G401 (cell line): ENCODE data around the gene DNAH7. TPM values are rescaled to one million over a fixed set of nuclear protein-coding genes. Genes with fewer than 3 reads are reported as not detected.
"Not testable (repeated sequence)": the region's sequence is repeated elsewhere in the genome, so short reads cannot be mapped to it uniquely, and the experiment has no call there.

Experiments
- DNase-seq: peaks from one replicate; pipeline ENCODE4 v3.0.0-alpha.2; 2015; ENCODE audit warnings: low spot score
- in situ Hi-C: cut with HindIII; loops from 2 replicates; pipeline ENCODE4 v1.10.0; 2016; ENCODE audit warnings: low sequenced_read_pairs, mixed read lengths
- total RNA-seq: library from RNA; depleted of rRNA; stranded (reverse); fragments of >200 nt; shearing (Covaris generic); gene quantifications from 2 replicates; pipeline ENCODE4 v1.2.3, GENCODE V29; 2014

Gene DNAH7
- total RNA-seq, 1 experiment from 2014 or later: not detected

- DNase-seq: no peak
- in situ Hi-C loops: no loop called here
Measured at GRCh38 chr2:195998070-195998469, 70.6 kb downstream of the DNAH7 start.

GRCh38 chr2:195995499-195995898, 73.1 kb downstream of the DNAH7 start:
- DNase-seq: no peak
- in situ Hi-C loops: no loop called here

- in situ Hi-C loops: no loop called here
- DNase-seq: no peak
Measured at GRCh38 chr2:195993623-195994022, 75.0 kb downstream of the DNAH7 start.

- DNase-seq: no peak
- in situ Hi-C loops: no loop called here
Measured at GRCh38 chr2:195985741-195986140, 82.9 kb downstream of the DNAH7 start.

- no peak for DNase-seq
- in situ Hi-C loops: no loop called here
Measured at GRCh38 chr2:195984923-195985726, 83.5 kb downstream of the DNAH7 start.

GRCh38 chr2:195967336-195967735, 101.3 kb downstream of the DNAH7 start:
- no peak for DNase-seq

GRCh38 chr2:195961873-195962272, 106.8 kb downstream of the DNAH7 start:
- in situ Hi-C loops: no loop called here
- DNase-seq: no peak

More at GRCh38 chr2:195967336-195967735, 101.3 kb downstream of the DNAH7 start:
- in situ Hi-C loops: no loop called here

GRCh38 chr2:195959341-195959740, 109.3 kb downstream of the DNAH7 start:
- in situ Hi-C loops: no loop called here
- no peak for DNase-seq

- DNase-seq: no peak
- in situ Hi-C loops: no loop called here
Measured at GRCh38 chr2:195956725-195957124, 111.9 kb downstream of the DNAH7 start.

- in situ Hi-C loops: no loop called here
Measured at GRCh38 chr2:195945056-195945455, 123.6 kb downstream of the DNAH7 start.

GRCh38 chr2:195937176-195937575, 131.5 kb downstream of the DNAH7 start:
- in situ Hi-C loops: no loop called here
- no peak for DNase-seq

More at GRCh38 chr2:195945056-195945455, 123.6 kb downstream of the DNAH7 start:
- no peak for DNase-seq

- no peak for DNase-seq
- in situ Hi-C loops: no loop called here
Measured at GRCh38 chr2:195934484-195934883, 134.2 kb downstream of the DNAH7 start.

GRCh38 chr2:195929531-195929930, 139.1 kb downstream of the DNAH7 start:
- DNase-seq: no peak
- in situ Hi-C loops: no loop called here

- DNase-seq: no peak
- in situ Hi-C loops: no loop called here
Measured at GRCh38 chr2:195925120-195925519, 143.5 kb downstream of the DNAH7 start.

GRCh38 chr2:195923889-195924288, 144.7 kb downstream of the DNAH7 start:
- in situ Hi-C loops: no loop called here
- no peak for DNase-seq

GRCh38 chr2:195917021-195917600, 151.5 kb downstream of the DNAH7 start:
- in situ Hi-C loops: not testable (repeated sequence)

GRCh38 chr2:195912079-195912478, 156.6 kb downstream of the DNAH7 start:
- DNase-seq: no peak
- in situ Hi-C loops: no loop called here

More at GRCh38 chr2:195917021-195917600, 151.5 kb downstream of the DNAH7 start:
- not testable (repeated sequence) for DNase-seq

GRCh38 chr2:195910570-195910969, 158.1 kb downstream of the DNAH7 start:
- DNase-seq: no peak
- in situ Hi-C loops: no loop called here

GRCh38 chr2:195909926-195910325, 158.7 kb downstream of the DNAH7 start:
- no peak for DNase-seq
- in situ Hi-C loops: no loop called here

- no peak for DNase-seq
- in situ Hi-C loops: no loop called here
Measured at GRCh38 chr2:195907474-195907873, 161.2 kb downstream of the DNAH7 start.

- in situ Hi-C loops: no loop called here
- no peak for DNase-seq
Measured at GRCh38 chr2:195903956-195904355, 164.7 kb downstream of the DNAH7 start.
